Mesenchymal stem cell (in vitro differentiated cells and primary cell): ENCODE data around the gene ESRRB.

Experiments
- DNase-seq: peaks from one replicate; pipeline ENCODE4 v3.0.0-alpha.2; 2013
- H2AFZ ChIP-seq: one replicate; pipeline ENCODE4 v1.6.1; 2013; ENCODE audit warnings: low read depth, mild to moderate bottlenecking, control low read depth, inconsistent platforms, low read length, moderate library complexity
- H2AK5ac ChIP-seq: 2 replicates; pipeline ENCODE4 v1.6.1; 2013; ENCODE audit warnings: low read length, moderate library complexity, mild to moderate bottlenecking, inconsistent platforms; ENCODE audit not compliant: severe bottlenecking
- H2BK120ac ChIP-seq: one replicate; pipeline ENCODE4 v1.6.1; 2013; ENCODE audit warnings: low read depth, mild to moderate bottlenecking, inconsistent platforms, low read length, moderate library complexity
- H2BK12ac ChIP-seq, 2 experiments: one replicate each; pipeline ENCODE4 v1.6.1; 2013; ENCODE audit warnings: inconsistent platforms in 2 of 2, low read length in 2 of 2, mild to moderate bottlenecking in 2 of 2, moderate library complexity in 2 of 2, control low read depth in 1 of 2
- H2BK15ac ChIP-seq: one replicate; pipeline ENCODE4 v1.6.1; 2013; ENCODE audit warnings: mild to moderate bottlenecking, low read depth, inconsistent platforms; ENCODE audit not compliant: poor library complexity, severe bottlenecking
- H2BK5ac ChIP-seq: 2 replicates; pipeline ENCODE4 v1.6.1; 2013; ENCODE audit warnings: low read depth, mild to moderate bottlenecking, low read length, control low read depth, inconsistent platforms; ENCODE audit not compliant: poor library complexity, severe bottlenecking
- H3K14ac ChIP-seq, 2 experiments: one replicate each; pipeline ENCODE4 v1.6.1; 2013; ENCODE audit warnings: inconsistent platforms in 2 of 2, low read length in 2 of 2, control low read depth in 1 of 2, mild to moderate bottlenecking in 1 of 2, moderate library complexity in 1 of 2
- H3K18ac ChIP-seq, 2 experiments: one replicate each; pipeline ENCODE4 v1.6.1; 2013; ENCODE audit warnings: inconsistent platforms in 2 of 2, low read length in 2 of 2, control low read depth in 1 of 2, low read depth in 1 of 2, mild to moderate bottlenecking in 1 of 2
- H3K23ac ChIP-seq, 2 experiments: one replicate each; pipeline ENCODE4 v1.6.1; 2013; ENCODE audit warnings: inconsistent platforms in 2 of 2, low read length in 2 of 2, mild to moderate bottlenecking in 2 of 2, moderate library complexity in 2 of 2, control low read depth in 1 of 2
- H3K27ac ChIP-seq: 2 replicates; pipeline ENCODE4 v1.5.1; 2013; ENCODE audit warnings: mild to moderate bottlenecking, moderate library complexity, low read length, control low read depth, inconsistent platforms; ENCODE audit not compliant: poor library complexity, severe bottlenecking
- H3K27me3 ChIP-seq, 2 experiments: 2 replicates each; pipeline versions ENCODE4 v1.6.1 to v1.7.0; 2013; ENCODE audit warnings: low read length in 2 of 2, mild to moderate bottlenecking in 2 of 2, moderate library complexity in 2 of 2, control low read depth in 1 of 2, inconsistent platforms in 1 of 2; ENCODE audit not compliant: control insufficient read depth in 1 of 2, insufficient read depth in 1 of 2
- H3K36me3 ChIP-seq, 2 experiments: 2 replicates each; pipeline versions ENCODE4 v1.6.1 to v1.7.0; 2013; ENCODE audit warnings: low read length in 2 of 2, control low read depth in 1 of 2, inconsistent platforms in 1 of 2, low read depth in 1 of 2, mild to moderate bottlenecking in 1 of 2; ENCODE audit not compliant: insufficient read depth in 2 of 2, control insufficient read depth in 1 of 2
- H3K4ac ChIP-seq, 2 experiments: one replicate each; pipeline ENCODE4 v1.6.1; 2013; ENCODE audit warnings: inconsistent platforms in 2 of 2, low read length in 2 of 2, mild to moderate bottlenecking in 2 of 2, moderate library complexity in 2 of 2, control low read depth in 1 of 2, low read depth in 1 of 2
- H3K4me1 ChIP-seq: 2 replicates; pipeline ENCODE4 v1.6.1; 2013; ENCODE audit warnings: low read depth, low read length, control low read depth; ENCODE audit not compliant: control insufficient read depth, insufficient read depth
- H3K4me2 ChIP-seq: 2 replicates; pipeline ENCODE4 v1.6.1; 2013; ENCODE audit warnings: low read length, mild to moderate bottlenecking, inconsistent platforms; ENCODE audit not compliant: poor library complexity, severe bottlenecking
- H3K4me3 ChIP-seq, 2 experiments: 2 replicates each; pipeline versions ENCODE4 v1.5.1 to v1.7.0; 2013; ENCODE audit warnings: low read length in 2 of 2, mild to moderate bottlenecking in 2 of 2, control low read depth in 1 of 2, low read depth in 1 of 2; ENCODE audit not compliant: insufficient read depth in 1 of 2
- H3K79me1 ChIP-seq: replicated peaks from 2 replicates; pipeline ENCODE4 v1.6.1; 2013; ENCODE audit warnings: mild to moderate bottlenecking, control low read depth, low read length, inconsistent platforms; ENCODE audit not compliant: poor library complexity, severe bottlenecking
- H3K9ac ChIP-seq: 2 replicates; pipeline ENCODE4 v1.7.0; 2013; ENCODE audit warnings: mild to moderate bottlenecking, low read length, moderate library complexity
- H3K9me3 ChIP-seq: 2 replicates; pipeline ENCODE4 v1.7.0; 2013; ENCODE audit warnings: mild to moderate bottlenecking, low read length; ENCODE audit not compliant: control insufficient read depth
- H4K8ac ChIP-seq: one replicate; pipeline ENCODE4 v1.6.1; 2013; ENCODE audit warnings: inconsistent platforms, mild to moderate bottlenecking, low read length, moderate library complexity
- H4K91ac ChIP-seq: one replicate; pipeline ENCODE4 v1.6.1; 2013; ENCODE audit warnings: mild to moderate bottlenecking, low read length, inconsistent platforms
- WGBS: methylation state at CpG from one replicate; pipeline ENCODE4 v1.1.7; 2013; ENCODE audit warnings: mixed read lengths; 5-methylcytosine and 5-hydroxymethylcytosine counted together

ESRRB gene

GRCh38 chr14:76346391-76347160 is 29.4 kb upstream of the ESRRB start:
- H2BK120ac ChIP-seq: no peak overlapping the region
- no peak overlapping the region for H3K18ac ChIP-seq
- H3K4ac ChIP-seq: no peak overlapping the region
- no peak overlapping the region for H3K23ac ChIP-seq
- H2BK15ac ChIP-seq: no peak overlapping the region
- H3K9me3 ChIP-seq: no peaks in the 10 kb centered on the region
- H3K36me3 ChIP-seq: no peaks in the 10 kb centered on the region
- no peak overlapping the region for H2BK5ac ChIP-seq
- H3K79me1 ChIP-seq: no peaks in the 10 kb centered on the region
- H3K4me2 ChIP-seq: no peak overlapping the region
- H3K9ac ChIP-seq: no peak overlapping the region
- no peak overlapping the region for H4K91ac ChIP-seq
- H4K8ac ChIP-seq: no peak overlapping the region
- WGBS: 58% methylated on average over 7 of the region's 8 CpGs
- peaks cover 9% of the 10 kb centered on the region for H3K4me1 ChIP-seq
- H2AFZ ChIP-seq: no peak overlapping the region
- peaks cover 23 to 44% of the 10 kb centered on the region in 2 experiments for H3K27me3 ChIP-seq
- no peak overlapping the region for H3K27ac ChIP-seq
- H2AK5ac ChIP-seq: no peak overlapping the region
- H2BK12ac ChIP-seq: no peak overlapping the region
- no peak overlapping the region for H3K14ac ChIP-seq
- no peak overlapping the region for H3K4me3 ChIP-seq
- DNase-seq: no peak

GRCh38 chr14:76348898-76349297 is 27.0 kb upstream of the ESRRB start:
- H3K23ac ChIP-seq: no peak overlapping the region
- no peaks in the 10 kb centered on the region for H3K36me3 ChIP-seq
- no peak overlapping the region for H3K14ac ChIP-seq
- H3K18ac ChIP-seq: no peak overlapping the region
- H3K9me3 ChIP-seq: no peaks in the 10 kb centered on the region
- H2BK5ac ChIP-seq: no peak overlapping the region
- H3K4me1 ChIP-seq: peaks cover 13% of the 10 kb centered on the region
- no peak overlapping the region for H2AK5ac ChIP-seq
- H4K8ac ChIP-seq: no peak overlapping the region
- H3K27me3 ChIP-seq: peaks cover 27 to 46% of the 10 kb centered on the region in 2 experiments
- no peaks in the 10 kb centered on the region for H3K79me1 ChIP-seq
- no peak overlapping the region for H2BK12ac ChIP-seq
- H4K91ac ChIP-seq: no peak overlapping the region
- WGBS: 1% methylated on average over 8 of the region's 8 CpGs
- no peak overlapping the region for H3K9ac ChIP-seq
- no peak overlapping the region for H3K4me3 ChIP-seq
- no peak overlapping the region for H3K4ac ChIP-seq
- no peak overlapping the region for H2AFZ ChIP-seq
- no peak overlapping the region for H3K27ac ChIP-seq
- H2BK15ac ChIP-seq: no peak overlapping the region
- no peak overlapping the region for H3K4me2 ChIP-seq
- H2BK120ac ChIP-seq: no peak overlapping the region
- DNase-seq: peak; percentile 68

- H2AK5ac ChIP-seq: no peak overlapping the region
- H3K9ac ChIP-seq: no peak overlapping the region
- H3K4me1 ChIP-seq: peaks cover 13% of the 10 kb centered on the region
- no peaks in the 10 kb centered on the region for H3K36me3 ChIP-seq
- no peak overlapping the region for H2BK12ac ChIP-seq
- H3K79me1 ChIP-seq: no peaks in the 10 kb centered on the region
- H4K8ac ChIP-seq: no peak overlapping the region
- peaks cover 28 to 51% of the 10 kb centered on the region in 2 experiments for H3K27me3 ChIP-seq
- H3K4me2 ChIP-seq: no peak overlapping the region
- no peak overlapping the region for H3K14ac ChIP-seq
- H3K23ac ChIP-seq: no peak overlapping the region
- no peak overlapping the region for H3K4me3 ChIP-seq
- no peak overlapping the region for H2BK15ac ChIP-seq
- H3K27ac ChIP-seq: no peak overlapping the region
- no peak overlapping the region for H3K18ac ChIP-seq
- DNase-seq: no peak
- no peak overlapping the region for H3K4ac ChIP-seq
- H4K91ac ChIP-seq: no peak overlapping the region
- WGBS: 80% methylated on average over 4 of the region's 4 CpGs
- H2BK120ac ChIP-seq: no peak overlapping the region
- H2AFZ ChIP-seq: no peak overlapping the region
- H3K9me3 ChIP-seq: no peaks in the 10 kb centered on the region
- H2BK5ac ChIP-seq: no peak overlapping the region
Observed at GRCh38 chr14:76349993-76350392, 25.9 kb upstream of the ESRRB start.

GRCh38 chr14:76350671-76351070 is 25.3 kb upstream of the ESRRB start:
- H3K14ac ChIP-seq: no peak overlapping the region
- H3K27me3 ChIP-seq: peaks cover 35 to 54% of the 10 kb centered on the region in 2 experiments
- no peak overlapping the region for H3K23ac ChIP-seq
- H3K4me2 ChIP-seq: no peak overlapping the region
- no peak overlapping the region for H2BK15ac ChIP-seq
- no peaks in the 10 kb centered on the region for H3K9me3 ChIP-seq
- H3K4me3 ChIP-seq: no peak overlapping the region
- no peaks in the 10 kb centered on the region for H3K79me1 ChIP-seq
- DNase-seq: no peak
- H2AFZ ChIP-seq: no peak overlapping the region
- no peak overlapping the region for H3K9ac ChIP-seq
- no peaks in the 10 kb centered on the region for H3K36me3 ChIP-seq
- H2AK5ac ChIP-seq: no peak overlapping the region
- H4K91ac ChIP-seq: no peak overlapping the region
- no peak overlapping the region for H3K18ac ChIP-seq
- H4K8ac ChIP-seq: no peak overlapping the region
- no peak overlapping the region for H3K27ac ChIP-seq
- no peak overlapping the region for H3K4ac ChIP-seq
- H2BK5ac ChIP-seq: no peak overlapping the region
- WGBS: 89% methylated on average over 4 of the region's 5 CpGs
- H2BK120ac ChIP-seq: no peak overlapping the region
- H3K4me1 ChIP-seq: peaks cover 13% of the 10 kb centered on the region
- no peak overlapping the region for H2BK12ac ChIP-seq
